MM.1S (cell line): ENCODE results near the gene NFATC3.

Experiments
- CTCF ChIP-seq: fragments of 300-600 bp; sonication (generic); IDR thresholded peaks from 2 replicates; pipeline ENCODE4 v1.5.1; 2016; ENCODE audit warnings: antibody characterized with exemption, low read length, mixed read lengths
- EZH2 ChIP-seq: fragments of 300-600 bp; sonication (generic); optimal IDR thresholded peaks from 2 replicates; pipeline ENCODE3; 2017; ENCODE audit warnings: low read depth, mild to moderate bottlenecking, antibody characterized with exemption, low read length, mixed read lengths

- TF ChIP-seq EZH2: no peak
- TF ChIP-seq CTCF: no peak
Measured at GRCh38 chr16:68183046-68183445, 97.9 kb downstream of the NFATC3 start.
